GM23338 (cell line): ENCODE results near the gene DENND4C. TPM values are rescaled to one million over a fixed set of nuclear protein-coding genes. Genes with fewer than 3 reads are reported as not detected.
A peak's percentile ranks its signal among the peaks of the same experiment; 100 is the strongest.
"Not testable (repeated sequence)": the region's sequence is repeated elsewhere in the genome, so short reads cannot be mapped to it uniquely, and the experiment has no call there.

ENCODE experiments used
- ATAC-seq: fragments of 200-7000 bp; cut with Tn5 transposase; 3 replicates; pipeline ENCODE4 v1.9.1; 2020
- DNase-seq: peaks from one replicate; pipeline ENCODE4 v3.0.0-alpha.2; 2015; ENCODE audit warnings: low spot score
- H2AFZ ChIP-seq: fragments of 200-600 bp; sonication (generic); 2 replicates; pipeline ENCODE4 v1.8.0; 2016; ENCODE audit warnings: antibody characterized with exemption, mild to moderate bottlenecking, moderate library complexity
- H3F3A ChIP-seq: fragments of 200-600 bp; sonication (generic); replicated peaks from 2 replicates; pipeline ENCODE4 v1.8.0; 2017; ENCODE audit warnings: antibody characterized with exemption, mixed run types, low read depth
- H3K27ac ChIP-seq: fragments of 200-600 bp; sonication (generic); 2 replicates; pipeline ENCODE4 v1.6.1; 2016; ENCODE audit warnings: low read depth
- H3K27me3 ChIP-seq: fragments of 200-600 bp; sonication (generic); 2 replicates; pipeline ENCODE4 v1.8.0; 2016; ENCODE audit warnings: mild to moderate bottlenecking, mixed run types, moderate library complexity; ENCODE audit not compliant: insufficient read depth
- H3K36me3 ChIP-seq: fragments of 200-600 bp; sonication (generic); 2 replicates; pipeline ENCODE4 v1.8.0; 2016; ENCODE audit warnings: mild to moderate bottlenecking; ENCODE audit not compliant: insufficient read depth
- H3K4me1 ChIP-seq: fragments of 200-600 bp; sonication (generic); 2 replicates; pipeline ENCODE4 v1.8.0; 2016; ENCODE audit warnings: mild to moderate bottlenecking, moderate library complexity; ENCODE audit not compliant: insufficient read depth
- H3K4me2 ChIP-seq: fragments of 200-600 bp; sonication (generic); 2 replicates; pipeline ENCODE4 v1.7.1; 2017; ENCODE audit warnings: mixed run types
- H3K4me3 ChIP-seq: fragments of 200-600 bp; sonication (generic); 2 replicates; pipeline ENCODE4 v1.6.1; 2016; ENCODE audit warnings: mixed run types
- H3K79me2 ChIP-seq: fragments of 200-600 bp; sonication (generic); replicated peaks from 2 replicates; pipeline ENCODE4 v1.8.0; 2017; ENCODE audit warnings: mild to moderate bottlenecking; ENCODE audit not compliant: insufficient read depth
- H3K9me2 ChIP-seq: fragments of 200-600 bp; sonication (generic); 2 replicates; pipeline ENCODE4 v1.8.0; 2017; ENCODE audit not compliant: insufficient read depth
- H4K20me1 ChIP-seq: fragments of 200-600 bp; sonication (generic); replicated peaks from 2 replicates; pipeline ENCODE4 v1.8.0; 2017; ENCODE audit warnings: mild to moderate bottlenecking; ENCODE audit not compliant: insufficient read depth
- H3K27ac Mint-ChIP-seq: 2 replicates; pipeline ENCODE4 v1.8.0; 2020; ENCODE audit warnings: inconsistent platforms, mild to moderate bottlenecking, moderate library complexity, mixed read lengths
- H3K27me3 Mint-ChIP-seq: 3 replicates; pipeline ENCODE4 v1.8.0; 2022; ENCODE audit warnings: low read depth, mild to moderate bottlenecking, moderate library complexity, mixed read lengths, inconsistent platforms; ENCODE audit not compliant: insufficient read depth, poor library complexity
- H3K36me3 Mint-ChIP-seq: 3 replicates; pipeline ENCODE4 v1.8.0; 2021; ENCODE audit warnings: low read depth, mild to moderate bottlenecking, inconsistent platforms, moderate library complexity, mixed read lengths
- H3K4me1 Mint-ChIP-seq: 3 replicates; pipeline ENCODE4 v1.8.0; 2020; ENCODE audit warnings: mild to moderate bottlenecking, inconsistent platforms, mixed read lengths
- H3K4me3 Mint-ChIP-seq: 3 replicates; pipeline ENCODE4 v1.8.0; 2021; ENCODE audit warnings: moderate library complexity, mild to moderate bottlenecking, inconsistent platforms, mixed read lengths
- H3K9me3 Mint-ChIP-seq: 3 replicates; pipeline ENCODE4 v1.8.0; 2020; ENCODE audit warnings: moderate library complexity, mild to moderate bottlenecking, inconsistent platforms, mixed read lengths
- polyA plus RNA-seq: library from polyadenylated mRNA; unstranded; fragments of >200 nt; fragmentation: Nextera tagmentation; extraction: Ambion mirVana; gene quantifications from 2 replicates; pipeline ENCODE4 v1.2.1, GENCODE V29; 2016
- total RNA-seq: library from RNA; depleted of rRNA; stranded (reverse); fragments of >200 nt; shearing (Covaris generic); gene quantifications from 2 replicates; pipeline ENCODE4 v1.2.3, GENCODE V29; 2014
- TF ChIP-seq, protein P1 (sequence below): fragments of 250-450 bp; sonication (Bioruptor Pico); IDR thresholded peaks from 2 replicates; pipeline ENCODE4 v1.5.0; 2020; ENCODE audit warnings: mild to moderate bottlenecking, moderate library complexity

The DENND4C gene
- total and polyA plus RNA-seq, 2 experiments from 2014 or later: 6.4 to 30.8 TPM

DNA sequence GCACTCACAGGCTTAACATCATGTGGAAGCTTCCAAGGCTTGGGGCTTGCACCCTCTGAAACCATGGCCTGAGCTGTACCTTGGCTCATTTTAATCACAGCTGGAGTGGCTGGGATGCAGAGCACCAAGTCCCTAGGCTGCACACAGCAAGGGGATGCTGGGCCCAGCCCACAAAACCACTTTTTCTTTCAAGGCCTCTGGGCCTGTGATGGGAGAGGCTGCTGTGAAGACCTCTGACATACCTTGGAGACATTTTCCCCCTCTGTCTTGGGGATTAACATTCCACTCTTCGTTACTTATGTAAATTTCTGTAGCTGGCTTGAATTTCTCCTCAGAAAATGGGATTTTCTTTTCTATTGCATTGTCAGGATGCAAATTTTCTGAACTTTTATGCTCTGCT, 20.7 kb downstream of the DENND4C start:
- H3K27me3 ChIP-seq, H3K4me3 ChIP-seq, H3K9me2 ChIP-seq, H2AFZ ChIP-seq, H4K20me1 ChIP-seq, H3K9me3 Mint-ChIP-seq, H3K4me1 ChIP-seq, H3K27me3 Mint-ChIP-seq, H3K36me3 Mint-ChIP-seq, H3K4me3 Mint-ChIP-seq, H3K36me3 ChIP-seq, H3F3A ChIP-seq: not testable (repeated sequence)
- peak; percentile 49 for DNase-seq
- TF ChIP-seq, protein P1, sequence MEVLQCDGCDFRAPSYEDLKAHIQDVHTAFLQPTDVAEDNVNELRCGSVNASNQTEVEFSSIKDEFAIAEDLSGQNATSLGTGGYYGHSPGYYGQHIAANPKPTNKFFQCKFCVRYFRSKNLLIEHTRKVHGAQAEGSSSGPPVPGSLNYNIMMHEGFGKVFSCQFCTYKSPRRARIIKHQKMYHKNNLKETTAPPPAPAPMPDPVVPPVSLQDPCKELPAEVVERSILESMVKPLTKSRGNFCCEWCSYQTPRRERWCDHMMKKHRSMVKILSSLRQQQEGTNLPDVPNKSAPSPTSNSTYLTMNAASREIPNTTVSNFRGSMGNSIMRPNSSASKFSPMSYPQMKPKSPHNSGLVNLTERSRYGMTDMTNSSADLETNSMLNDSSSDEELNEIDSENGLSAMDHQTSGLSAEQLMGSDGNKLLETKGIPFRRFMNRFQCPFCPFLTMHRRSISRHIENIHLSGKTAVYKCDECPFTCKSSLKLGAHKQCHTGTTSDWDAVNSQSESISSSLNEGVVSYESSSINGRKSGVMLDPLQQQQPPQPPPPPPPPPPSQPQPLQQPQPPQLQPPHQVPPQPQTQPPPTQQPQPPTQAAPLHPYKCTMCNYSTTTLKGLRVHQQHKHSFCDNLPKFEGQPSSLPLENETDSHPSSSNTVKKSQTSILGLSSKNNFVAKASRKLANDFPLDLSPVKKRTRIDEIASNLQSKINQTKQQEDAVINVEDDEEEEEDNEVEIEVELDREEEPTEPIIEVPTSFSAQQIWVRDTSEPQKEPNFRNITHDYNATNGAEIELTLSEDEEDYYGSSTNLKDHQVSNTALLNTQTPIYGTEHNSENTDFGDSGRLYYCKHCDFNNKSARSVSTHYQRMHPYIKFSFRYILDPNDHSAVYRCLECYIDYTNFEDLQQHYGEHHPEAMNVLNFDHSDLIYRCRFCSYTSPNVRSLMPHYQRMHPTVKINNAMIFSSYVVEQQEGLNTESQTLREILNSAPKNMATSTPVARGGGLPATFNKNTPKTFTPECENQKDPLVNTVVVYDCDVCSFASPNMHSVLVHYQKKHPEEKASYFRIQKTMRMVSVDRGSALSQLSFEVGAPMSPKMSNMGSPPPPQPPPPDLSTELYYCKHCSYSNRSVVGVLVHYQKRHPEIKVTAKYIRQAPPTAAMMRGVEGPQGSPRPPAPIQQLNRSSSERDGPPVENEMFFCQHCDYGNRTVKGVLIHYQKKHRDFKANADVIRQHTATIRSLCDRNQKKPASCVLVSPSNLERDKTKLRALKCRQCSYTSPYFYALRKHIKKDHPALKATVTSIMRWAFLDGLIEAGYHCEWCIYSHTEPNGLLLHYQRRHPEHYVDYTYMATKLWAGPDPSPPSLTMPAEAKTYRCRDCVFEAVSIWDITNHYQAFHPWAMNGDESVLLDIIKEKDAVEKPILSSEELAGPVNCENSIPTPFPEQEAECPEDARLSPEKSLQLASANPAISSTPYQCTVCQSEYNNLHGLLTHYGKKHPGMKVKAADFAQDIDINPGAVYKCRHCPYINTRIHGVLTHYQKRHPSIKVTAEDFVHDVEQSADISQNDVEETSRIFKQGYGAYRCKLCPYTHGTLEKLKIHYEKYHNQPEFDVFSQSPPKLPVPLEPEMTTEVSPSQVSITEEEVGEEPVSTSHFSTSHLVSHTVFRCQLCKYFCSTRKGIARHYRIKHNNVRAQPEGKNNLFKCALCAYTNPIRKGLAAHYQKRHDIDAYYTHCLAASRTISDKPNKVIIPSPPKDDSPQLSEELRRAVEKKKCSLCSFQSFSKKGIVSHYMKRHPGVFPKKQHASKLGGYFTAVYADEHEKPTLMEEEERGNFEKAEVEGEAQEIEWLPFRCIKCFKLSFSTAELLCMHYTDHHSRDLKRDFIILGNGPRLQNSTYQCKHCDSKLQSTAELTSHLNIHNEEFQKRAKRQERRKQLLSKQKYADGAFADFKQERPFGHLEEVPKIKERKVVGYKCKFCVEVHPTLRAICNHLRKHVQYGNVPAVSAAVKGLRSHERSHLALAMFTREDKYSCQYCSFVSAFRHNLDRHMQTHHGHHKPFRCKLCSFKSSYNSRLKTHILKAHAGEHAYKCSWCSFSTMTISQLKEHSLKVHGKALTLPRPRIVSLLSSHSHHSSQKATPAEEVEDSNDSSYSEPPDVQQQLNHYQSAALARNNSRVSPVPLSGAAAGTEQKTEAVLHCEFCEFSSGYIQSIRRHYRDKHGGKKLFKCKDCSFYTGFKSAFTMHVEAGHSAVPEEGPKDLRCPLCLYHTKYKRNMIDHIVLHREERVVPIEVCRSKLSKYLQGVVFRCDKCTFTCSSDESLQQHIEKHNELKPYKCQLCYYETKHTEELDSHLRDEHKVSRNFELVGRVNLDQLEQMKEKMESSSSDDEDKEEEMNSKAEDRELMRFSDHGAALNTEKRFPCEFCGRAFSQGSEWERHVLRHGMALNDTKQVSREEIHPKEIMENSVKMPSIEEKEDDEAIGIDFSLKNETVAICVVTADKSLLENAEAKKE: 0 out of 2 replicates have a peak, but pooled peaks have one; percentile 17
- Mint-ChIP-seq H3K4me1 (peaks cover 21% of the 10 kb centered on the region), H3K27ac (peak overlapping the region; percentile 56; the same call in 1 of the 2 replicates)
- Histone ChIP-seq H3K27ac (peak overlapping the region; percentile 79; the same call in 1 of the 2 replicates), H3K4me2 (peak overlapping the region; percentile 22; the same call in 1 of the 2 replicates), H3K79me2 (peaks cover 89% of the 10 kb centered on the region)
- peak; percentile 88 for ATAC-seq

- not testable (repeated sequence) for H2AFZ ChIP-seq, ATAC-seq, DNase-seq, H3K27me3 Mint-ChIP-seq, H3K4me1 ChIP-seq, H3K9me2 ChIP-seq, H3K9me3 Mint-ChIP-seq, H3K36me3 ChIP-seq, H4K20me1 ChIP-seq, H3K36me3 Mint-ChIP-seq, H3K4me3 ChIP-seq, H3K27me3 ChIP-seq, H3F3A ChIP-seq
- H3K4me3 Mint-ChIP-seq: 0 out of 3 replicates have a peak overlapping the region, but pooled peaks have one; percentile 2
- H3K27ac Mint-ChIP-seq: peak overlapping the region; percentile 70; the same call in 1 of the 2 replicates
- peak overlapping the region; percentile 77 for H3K27ac ChIP-seq
- H3K4me1 Mint-ChIP-seq: peaks cover 21% of the 10 kb centered on the region
- peaks cover 85% of the 10 kb centered on the region for H3K79me2 ChIP-seq
- peak overlapping the region; percentile 33; the same call in 1 of the 2 replicates for H3K4me2 ChIP-seq
These were observed 21.1 kb downstream of the DENND4C start for GRCh38 chr9:19251622-19252021.
